Epithelial cell of proximal tubule (primary cell): ENCODE measurements around the gene MRGPRX3. TPM values are rescaled to one million over a fixed set of nuclear protein-coding genes. Genes with fewer than 3 reads are reported as not detected.

Experiments used
- DNase-seq: peaks from one replicate; pipeline ENCODE4 v3.0.0-alpha.2; 2011; ENCODE audit warnings: low read depth
- H3K4me3 ChIP-seq: 2 replicates; pipeline ENCODE4 v1.5.1; 2011; ENCODE audit warnings: low read depth, mild to moderate bottlenecking, low read length
- total RNA-seq: library from RNA; depleted of rRNA; stranded (reverse); fragments of >200 nt; gene quantifications from 2 replicates; pipeline ENCODE4 v1.2.3, GENCODE V29; 2015
- TF ChIP-seq, protein P1 (sequence below): conservative IDR thresholded peaks from 2 replicates; pipeline ENCODE4 v1.5.1; 2012; ENCODE audit warnings: low read depth, mild to moderate bottlenecking, low read length

MRGPRX3 gene
- total RNA-seq, 1 donor from 2014 or later: not detected

DNA sequence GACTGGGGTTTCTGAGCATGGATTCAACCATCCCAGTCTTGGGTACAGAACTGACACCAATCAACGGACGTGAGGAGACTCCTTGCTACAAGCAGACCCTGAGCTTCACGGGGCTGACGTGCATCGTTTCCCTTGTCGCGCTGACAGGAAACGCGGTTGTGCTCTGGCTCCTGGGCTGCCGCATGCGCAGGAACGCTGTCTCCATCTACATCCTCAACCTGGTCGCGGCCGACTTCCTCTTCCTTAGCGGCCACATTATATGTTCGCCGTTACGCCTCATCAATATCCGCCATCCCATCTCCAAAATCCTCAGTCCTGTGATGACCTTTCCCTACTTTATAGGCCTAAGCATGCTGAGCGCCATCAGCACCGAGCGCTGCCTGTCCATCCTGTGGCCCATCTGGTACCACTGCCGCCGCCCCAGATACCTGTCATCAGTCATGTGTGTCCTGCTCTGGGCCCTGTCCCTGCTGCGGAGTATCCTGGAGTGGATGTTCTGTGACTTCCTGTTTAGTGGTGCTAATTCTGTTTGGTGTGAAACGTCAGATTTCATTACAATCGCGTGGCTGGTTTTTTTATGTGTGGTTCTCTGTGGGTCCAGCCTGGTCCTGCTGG is 4.9 kb downstream of the MRGPRX3 start:
- TF ChIP-seq, protein P1, sequence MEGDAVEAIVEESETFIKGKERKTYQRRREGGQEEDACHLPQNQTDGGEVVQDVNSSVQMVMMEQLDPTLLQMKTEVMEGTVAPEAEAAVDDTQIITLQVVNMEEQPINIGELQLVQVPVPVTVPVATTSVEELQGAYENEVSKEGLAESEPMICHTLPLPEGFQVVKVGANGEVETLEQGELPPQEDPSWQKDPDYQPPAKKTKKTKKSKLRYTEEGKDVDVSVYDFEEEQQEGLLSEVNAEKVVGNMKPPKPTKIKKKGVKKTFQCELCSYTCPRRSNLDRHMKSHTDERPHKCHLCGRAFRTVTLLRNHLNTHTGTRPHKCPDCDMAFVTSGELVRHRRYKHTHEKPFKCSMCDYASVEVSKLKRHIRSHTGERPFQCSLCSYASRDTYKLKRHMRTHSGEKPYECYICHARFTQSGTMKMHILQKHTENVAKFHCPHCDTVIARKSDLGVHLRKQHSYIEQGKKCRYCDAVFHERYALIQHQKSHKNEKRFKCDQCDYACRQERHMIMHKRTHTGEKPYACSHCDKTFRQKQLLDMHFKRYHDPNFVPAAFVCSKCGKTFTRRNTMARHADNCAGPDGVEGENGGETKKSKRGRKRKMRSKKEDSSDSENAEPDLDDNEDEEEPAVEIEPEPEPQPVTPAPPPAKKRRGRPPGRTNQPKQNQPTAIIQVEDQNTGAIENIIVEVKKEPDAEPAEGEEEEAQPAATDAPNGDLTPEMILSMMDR: no peak
- H3K4me3 ChIP-seq: no peak overlapping the region
- DNase-seq: no peak

DNA sequence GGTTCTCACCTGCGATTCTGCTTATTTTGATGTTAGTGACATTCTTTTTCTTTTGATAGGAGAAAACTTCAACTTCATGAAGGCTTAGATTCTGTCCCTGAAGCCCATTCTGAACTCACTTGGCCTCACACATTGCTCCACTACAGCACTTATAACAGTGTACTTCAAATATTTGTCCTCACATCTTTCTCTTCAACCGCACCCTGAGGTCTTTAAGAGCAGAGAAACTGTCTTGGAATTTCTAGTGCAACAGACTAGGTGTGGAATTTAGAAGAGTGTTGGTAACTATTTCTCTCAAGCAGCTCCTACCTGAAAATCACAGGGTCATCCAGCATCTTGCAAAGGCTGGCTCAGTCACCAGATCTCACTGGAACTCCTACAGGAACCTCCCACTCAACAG is 7.8 kb downstream of the MRGPRX3 start:
- H3K4me3 ChIP-seq: no peak overlapping the region
- DNase-seq: no peak
- TF ChIP-seq, protein P1: no peak

DNA sequence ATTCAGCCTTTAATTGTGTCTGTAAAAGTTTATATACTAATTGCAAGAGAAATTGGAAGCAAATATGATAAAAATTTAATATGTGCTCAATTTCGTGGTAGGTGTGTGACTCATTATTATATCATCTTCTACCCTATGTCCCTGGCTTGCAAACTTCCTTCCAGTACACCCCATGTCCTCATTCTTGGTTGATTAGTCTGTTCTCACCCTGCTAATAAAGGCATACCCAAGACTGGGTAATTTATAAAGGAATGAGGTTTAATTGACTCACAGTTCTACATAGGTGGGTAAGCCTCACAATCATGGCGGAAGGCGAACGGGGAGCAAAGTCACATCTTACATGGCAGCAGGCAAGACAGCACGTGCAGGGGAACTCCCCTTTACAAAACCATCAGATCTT is 11.9 kb downstream of the MRGPRX3 start:
- H3K4me3 ChIP-seq: no peak overlapping the region
- TF ChIP-seq, protein P1: no peak
- no peak for DNase-seq

DNA sequence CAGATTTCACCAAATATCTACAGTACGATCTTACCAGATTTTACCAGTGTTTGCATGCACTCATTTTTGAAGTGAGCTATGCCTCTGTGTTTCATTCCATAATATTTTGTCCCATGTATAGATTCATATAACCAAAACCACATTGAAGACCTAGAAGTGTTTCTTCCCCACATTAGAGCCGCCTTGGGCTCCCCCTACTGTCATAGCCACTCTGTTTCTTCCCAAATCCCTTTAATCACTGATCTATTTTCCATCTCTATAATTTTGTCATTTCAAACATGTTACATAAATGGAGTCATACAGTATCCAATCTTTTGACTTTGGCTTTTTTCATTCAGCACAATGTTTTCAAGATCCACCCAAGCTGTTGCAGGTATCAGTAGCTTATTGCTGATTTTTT is 12.7 kb downstream of the MRGPRX3 start:
- H3K4me3 ChIP-seq: no peak overlapping the region
- DNase-seq: no peak
- TF ChIP-seq, protein P1: no peak

DNA sequence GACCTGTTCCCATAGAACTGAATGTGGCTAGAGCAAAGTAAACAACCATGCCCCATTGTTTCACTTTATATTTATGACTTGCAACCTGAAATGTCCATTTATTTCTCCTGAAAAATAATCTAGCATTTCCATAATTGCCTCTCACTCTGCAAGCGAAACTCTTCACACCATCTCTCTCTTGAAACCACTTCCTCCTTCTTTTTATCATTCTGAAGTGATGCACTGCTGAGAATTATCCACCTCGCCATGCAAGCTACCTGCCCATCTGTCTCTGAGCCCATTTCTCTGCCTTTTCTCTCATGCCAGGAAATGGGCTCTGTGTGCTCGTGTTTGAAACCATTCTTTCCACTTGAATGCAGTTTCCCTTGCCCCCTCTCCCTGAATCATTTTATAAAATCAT is 13.5 kb downstream of the MRGPRX3 start:
- DNase-seq: no peak
- TF ChIP-seq, protein P1: no peak
- no peak overlapping the region for H3K4me3 ChIP-seq

DNA sequence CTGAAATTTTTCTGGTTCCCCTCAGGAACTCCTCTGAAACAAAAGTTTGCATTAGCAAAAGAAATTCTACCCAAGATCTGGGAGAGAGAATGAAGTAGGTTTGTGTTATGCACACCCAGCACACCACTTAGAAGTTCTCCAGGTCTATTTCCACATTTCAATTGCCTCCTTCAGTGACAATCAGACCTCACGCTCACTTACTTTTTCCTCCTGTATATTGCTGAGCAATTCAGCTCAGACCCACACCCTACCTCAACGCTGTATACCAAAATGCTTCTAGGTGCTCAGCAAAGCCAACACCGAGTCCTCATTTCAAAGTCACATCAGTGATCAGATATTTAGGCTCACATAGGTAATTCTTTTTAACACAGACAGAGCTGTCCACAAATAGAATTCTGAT is 19.2 kb downstream of the MRGPRX3 start:
- no peak overlapping the region for H3K4me3 ChIP-seq
- TF ChIP-seq, protein P1: no peak
- DNase-seq: no peak

DNA sequence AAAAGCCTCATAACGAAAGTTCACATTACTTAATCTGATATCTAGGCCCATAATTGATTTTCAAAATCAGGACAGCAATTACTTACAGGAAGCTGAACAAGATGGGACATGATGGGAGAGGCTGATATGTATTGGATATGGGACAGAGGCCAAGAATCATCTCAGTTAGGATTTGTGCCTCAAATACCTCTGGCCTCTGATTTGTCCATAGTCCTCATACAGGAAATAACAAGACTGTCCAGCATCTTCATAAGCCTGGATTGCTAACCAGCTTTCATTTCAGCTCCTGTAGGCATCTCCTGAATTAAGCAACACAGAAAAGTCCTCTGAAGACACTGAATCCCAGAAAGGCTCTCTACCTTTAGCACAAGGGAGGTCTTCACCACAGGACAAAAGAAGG is 36.0 kb downstream of the MRGPRX3 start:
- TF ChIP-seq, protein P1: no peak
- DNase-seq: no peak
- no peak overlapping the region for H3K4me3 ChIP-seq
